Measurements from ENCODE around the gene CARHSP1. TPM values are rescaled to one million over a fixed set of nuclear protein-coding genes. Genes with fewer than 3 reads are reported as not detected.

CARHSP1 gene
- total and polyA plus RNA-seq, 9 of the 15 experiments (the other 6 are each of a cell fraction or from before 2014, with no cell fraction given): 5.8 to 114 (median 41.1) TPM

- TF ChIP-seq MNT (conservative IDR thresholded peaks at IDR 0.05) (peak; percentile 81 to 91), NKRF (IDR thresholded peaks at IDR 0.05; ENCODE audit: borderline replicate concordance) (peak; percentile 52; the same call in 1 of the 2 replicates), CBFA2T2 (conservative IDR thresholded peaks at IDR 0.05) (peak; percentile 21; the same call in 1 of the 2 replicates), DACH1 (IDR thresholded peaks at IDR 0.05; ENCODE audit: partially characterized antibody) (peak; percentile 51), ZNF449 (CRISPR knock-in tag; IDR thresholded peaks at IDR 0.05) (peak; percentile 53; the same call in 1 of the 2 replicates), RAD21 (CRISPR knock-in tag; conservative IDR thresholded peaks at IDR 0.05 in 1 of 2, IDR thresholded peaks at IDR 0.05 in 1 of 2) (no peak), MXI1 (IDR thresholded peaks at IDR 0.05; ENCODE audit: low read depth, low read length) (peak; percentile 48; the same call in 1 of the 2 replicates), SAP30 (IDR thresholded peaks at IDR 0.05; ENCODE audit: borderline replicate concordance, insufficient read depth, low read depth, low read length, poor library complexity, severe bottlenecking) (peak; percentile 48), E2F6 (IDR thresholded peaks at IDR 0.05; ENCODE audit: borderline replicate concordance in 1 of 2, extremely low read depth in 1 of 2, insufficient read depth in 1 of 2, insufficient read length in 1 of 2, low read depth in 1 of 2, low read length in 1 of 2, poor library complexity in 1 of 2, severe bottlenecking in 1 of 2) (peak; percentile 14 to 24), USF1 (CRISPR knock-in tag; IDR thresholded peaks at IDR 0.05) (peak; percentile 76)
These were observed 2.5 kb downstream of the CARHSP1 start (continued) for GRCh38 chr16:8866118-8866883.

All from K562 (cell line).